NCI-H2171 (cell line): Measurements from ENCODE around the gene NOTCH1.

Experiments used
- DNase-seq: peaks from one replicate; lab custom pipeline; 2025; lab: John Stamatoyannopoulos, UW

Gene NOTCH1

DNA sequence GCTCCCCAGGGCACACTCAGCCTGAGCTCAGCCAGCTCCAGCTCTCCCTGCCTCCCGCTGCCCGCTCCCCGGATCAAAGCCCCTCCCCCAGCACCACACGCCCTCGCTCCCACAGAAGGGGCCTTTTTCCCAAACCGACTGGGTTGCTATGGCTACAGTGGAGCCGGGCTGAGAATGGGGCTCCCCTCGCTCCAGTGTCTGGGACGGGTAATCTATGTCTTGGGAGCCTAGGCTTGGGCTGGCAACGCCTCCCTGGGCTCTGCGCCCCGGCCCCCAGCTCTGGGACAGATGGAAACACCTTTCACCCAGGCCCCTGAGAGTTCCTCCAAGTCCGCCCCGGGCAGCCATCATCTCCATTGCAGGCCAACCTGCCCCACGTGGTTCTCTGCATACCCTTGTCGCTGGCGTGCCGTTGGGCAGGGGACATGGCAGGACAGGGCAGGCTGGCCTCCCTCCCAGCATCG, 29.6 kb downstream of the NOTCH1 start:
- DNase-seq, result no peak

DNA sequence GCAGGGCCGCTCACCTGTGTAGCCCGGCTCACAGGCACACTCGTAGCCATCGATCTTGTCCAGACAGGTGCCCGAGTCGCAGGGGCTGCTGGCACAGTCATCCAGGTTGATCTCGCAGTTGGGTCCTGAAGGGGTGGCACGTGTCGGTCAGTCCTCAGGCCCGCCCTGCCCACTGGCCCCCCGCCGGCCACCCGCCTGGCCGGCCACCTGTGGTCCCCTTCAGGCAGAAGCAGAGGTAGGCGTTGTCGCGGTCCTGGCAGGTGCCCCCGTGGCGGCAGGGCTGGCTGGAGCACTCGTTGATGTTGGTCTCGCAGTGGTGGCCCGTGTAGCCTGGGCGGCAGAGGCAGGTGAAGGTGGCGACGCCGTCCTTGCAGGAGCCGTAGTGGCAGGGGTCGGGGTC, 30.6 kb downstream of the NOTCH1 start:
- no peak for DNase-seq

DNA sequence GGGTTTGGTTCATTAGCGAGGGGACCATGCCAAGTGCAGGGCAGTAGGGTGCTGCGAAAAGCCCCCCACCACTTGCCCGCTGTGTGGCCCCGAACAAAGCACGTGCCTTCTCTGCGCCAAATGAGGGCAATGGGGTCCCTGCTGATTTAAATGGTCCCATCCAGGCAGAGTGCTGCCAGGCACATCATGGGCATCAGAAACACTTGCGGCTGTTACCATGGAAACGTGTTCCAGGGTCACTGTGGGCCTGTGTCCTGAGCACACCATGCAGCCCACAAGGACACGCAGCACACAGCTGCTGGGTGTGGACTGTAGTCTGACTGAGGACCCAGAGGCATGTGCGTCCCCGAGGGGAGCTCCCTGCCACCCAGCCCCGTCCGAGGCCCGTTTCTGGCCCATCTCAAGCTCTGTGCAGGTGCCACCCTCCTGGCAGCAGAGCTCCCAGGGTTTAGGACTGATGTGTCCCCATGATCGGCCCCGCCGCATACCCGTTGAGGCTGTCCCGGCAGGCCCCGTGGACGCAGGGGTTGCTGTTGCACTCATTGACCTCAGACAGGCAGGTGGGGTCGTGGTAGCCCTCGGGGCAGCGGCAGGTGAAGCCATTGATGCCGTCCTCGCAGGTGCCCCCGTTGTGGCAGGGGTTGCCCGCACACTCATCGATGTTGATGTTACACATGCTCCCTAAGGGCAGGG, 31.7 kb downstream of the NOTCH1 start:
- no peak for DNase-seq

GRCh38 chr9:136513191-136513590, 32.7 kb downstream of the NOTCH1 start:
- DNase-seq, result no peak

DNA sequence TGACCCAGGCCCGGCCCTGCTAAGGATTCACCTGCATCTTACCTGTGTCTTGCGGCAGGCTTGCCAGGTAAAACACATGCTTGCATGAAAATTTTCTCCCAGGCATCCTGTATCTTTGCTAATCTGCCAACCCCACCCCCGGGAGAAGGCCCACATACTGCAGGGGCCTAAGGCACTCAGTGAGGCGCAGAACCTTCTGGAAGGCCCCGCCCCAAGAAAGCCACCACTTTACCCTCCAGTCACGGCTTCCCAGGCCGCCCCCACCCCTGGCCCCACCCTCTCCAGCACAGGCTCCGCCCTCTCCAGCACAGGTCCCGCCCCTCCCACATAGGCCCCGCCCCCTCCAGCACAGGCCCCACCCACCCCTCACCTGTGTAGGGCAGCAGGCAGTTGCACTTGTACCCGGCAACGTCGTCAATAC, 33.2 kb downstream of the NOTCH1 start:
- DNase-seq, result no peak

GRCh38 chr9:136511670-136512592, 33.9 kb downstream of the NOTCH1 start:
- no peak for DNase-seq

DNA sequence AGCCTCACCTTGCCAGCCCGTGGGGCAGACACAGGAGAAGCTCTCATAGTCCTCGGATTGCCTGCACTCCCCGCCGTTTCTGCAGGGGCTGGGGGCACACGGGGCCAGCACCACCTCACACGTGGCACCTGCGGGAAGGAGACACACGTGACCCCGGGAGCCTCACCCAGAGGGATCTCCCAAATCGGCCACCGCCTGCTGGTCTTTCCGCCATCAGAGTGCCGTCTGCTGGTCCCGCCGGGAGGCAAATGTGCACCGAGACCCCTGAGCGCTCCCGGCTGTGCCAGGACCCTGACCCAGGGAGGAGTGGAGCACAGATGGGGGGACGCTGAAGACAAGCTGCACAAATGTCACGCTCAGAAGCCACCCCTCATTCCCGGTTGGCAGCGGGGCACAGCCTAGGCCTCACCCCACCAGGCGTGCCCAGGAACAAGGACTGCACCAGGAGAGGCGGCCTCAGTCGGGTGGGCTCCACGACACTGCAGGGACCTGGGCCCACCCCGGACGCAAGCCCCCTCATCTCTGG, 34.6 kb downstream of the NOTCH1 start:
- no peak for DNase-seq

DNA sequence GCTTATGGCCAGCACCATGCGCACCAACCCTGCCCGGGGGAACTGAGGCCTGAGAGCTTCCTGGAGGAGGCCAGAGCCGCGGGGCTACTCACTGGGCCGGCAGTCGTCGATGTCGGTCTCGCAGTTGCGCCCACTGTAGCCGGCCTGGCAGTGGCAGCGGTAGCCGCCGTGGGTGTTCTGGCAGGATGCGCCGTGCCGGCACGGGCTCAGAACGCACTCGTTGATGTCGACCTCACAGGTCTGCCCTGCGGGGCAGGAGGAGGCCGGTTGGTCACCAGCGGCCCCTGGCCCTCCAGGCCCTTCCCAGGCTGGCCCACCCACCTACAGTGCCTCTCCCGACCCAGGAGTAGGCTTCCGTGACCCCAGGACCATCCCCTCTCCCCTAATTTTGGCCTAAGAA, 35.3 kb downstream of the NOTCH1 start:
- no peak for DNase-seq

- no peak for DNase-seq
Measured at GRCh38 chr9:136509549-136509948, 36.3 kb downstream of the NOTCH1 start.

DNA sequence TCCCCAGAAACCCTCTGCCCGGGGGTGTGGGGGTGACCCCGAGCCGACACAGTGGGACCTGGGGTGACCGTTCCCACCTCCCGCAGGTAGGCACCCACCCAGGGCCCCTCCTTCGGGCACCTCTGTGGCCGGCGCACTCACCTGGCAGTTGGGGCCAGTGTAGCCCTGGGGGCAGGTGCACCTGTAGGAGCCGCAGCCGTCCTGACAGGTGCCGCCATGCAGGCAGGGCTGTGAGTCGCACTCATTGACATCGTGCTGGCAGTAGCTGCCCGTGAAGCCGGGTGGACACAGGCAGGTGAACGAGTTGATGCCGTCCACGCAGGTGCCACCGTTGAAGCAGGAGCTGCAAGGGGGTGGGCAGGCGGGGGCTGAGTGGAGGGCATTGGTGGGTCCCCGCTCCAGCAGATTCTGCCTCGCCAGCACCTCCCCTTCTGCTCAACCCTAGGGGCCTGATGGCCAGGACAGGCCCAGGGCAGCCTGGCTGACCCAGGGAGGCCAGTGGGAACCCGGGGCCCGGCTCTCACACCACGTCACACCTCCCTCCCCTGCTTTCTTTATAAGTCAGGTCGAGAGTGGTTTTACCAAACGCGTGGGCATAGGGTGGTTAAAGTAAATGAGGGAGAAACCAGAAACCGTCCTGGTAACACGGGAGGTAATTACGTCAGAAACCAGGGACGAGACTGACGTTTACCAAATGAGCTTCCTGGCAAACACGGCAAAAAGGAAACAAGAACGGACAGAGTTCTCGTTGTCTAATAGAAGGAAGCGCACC, 36.9 kb downstream of the NOTCH1 start:
- DNase-seq, result no peak

- DNase-seq, result no peak
Measured at GRCh38 chr9:136507992-136508375, 37.9 kb downstream of the NOTCH1 start.

DNA sequence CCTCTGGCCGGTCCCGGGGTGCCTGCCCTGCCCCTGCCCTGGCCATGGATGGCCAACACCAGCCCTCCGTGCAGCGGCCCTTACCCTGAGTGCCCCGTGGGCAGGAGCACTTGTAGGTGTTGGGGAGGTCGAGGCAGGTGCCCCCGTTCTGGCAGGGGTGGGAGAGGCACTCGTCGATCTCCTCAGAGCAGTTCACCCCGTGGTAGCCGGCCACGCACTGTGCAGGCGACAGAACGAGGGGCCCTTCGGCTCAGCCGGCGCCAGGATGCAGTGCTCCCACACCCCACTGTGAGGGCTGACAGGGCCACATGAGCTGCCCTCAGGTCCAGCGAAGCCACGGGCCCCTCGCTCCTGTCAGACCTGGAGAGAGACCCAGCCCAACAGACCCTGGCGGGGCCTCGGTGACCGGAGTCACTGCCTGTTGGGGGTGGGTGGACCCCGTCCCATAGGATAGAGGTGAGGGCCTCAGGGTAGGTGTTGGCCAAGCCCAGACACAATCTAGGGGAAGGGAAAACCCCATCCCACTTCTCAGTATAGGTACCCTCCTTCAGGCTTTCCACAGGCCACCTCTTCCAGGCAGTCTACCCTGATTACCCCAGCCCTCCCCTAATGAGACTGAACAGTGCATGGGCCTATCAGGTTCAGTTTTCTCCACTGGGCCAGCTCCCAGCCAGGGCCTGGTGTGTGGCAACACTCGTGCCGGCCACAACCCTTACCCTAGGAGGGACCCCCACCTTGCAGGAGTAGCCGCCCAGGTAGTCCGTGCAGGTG, 38.4 kb downstream of the NOTCH1 start:
- DNase-seq, result no peak

DNA sequence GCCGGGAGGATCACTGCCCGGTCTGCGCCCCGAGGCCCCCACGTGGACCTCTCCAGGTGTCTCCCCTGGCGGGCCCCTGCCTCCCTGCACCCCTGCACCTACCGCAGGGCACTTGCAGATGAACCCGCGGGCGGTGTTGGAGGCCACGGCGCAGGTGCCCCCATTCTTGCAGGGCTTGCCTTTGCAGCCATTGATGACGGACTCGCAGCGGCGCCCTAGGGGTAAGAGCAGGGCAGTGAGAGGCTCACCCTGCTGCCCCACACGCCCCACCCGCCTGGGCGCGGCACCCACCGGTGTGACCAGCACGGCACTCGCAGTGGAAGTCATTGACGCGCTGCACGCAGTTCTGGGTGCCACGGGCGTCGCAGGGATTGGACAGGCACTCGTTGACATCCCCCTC, 39.4 kb downstream of the NOTCH1 start:
- DNase-seq, result no peak

GRCh38 chr9:136505406-136506403, 40.1 kb downstream of the NOTCH1 start:
- DNase-seq, result no peak

DNA sequence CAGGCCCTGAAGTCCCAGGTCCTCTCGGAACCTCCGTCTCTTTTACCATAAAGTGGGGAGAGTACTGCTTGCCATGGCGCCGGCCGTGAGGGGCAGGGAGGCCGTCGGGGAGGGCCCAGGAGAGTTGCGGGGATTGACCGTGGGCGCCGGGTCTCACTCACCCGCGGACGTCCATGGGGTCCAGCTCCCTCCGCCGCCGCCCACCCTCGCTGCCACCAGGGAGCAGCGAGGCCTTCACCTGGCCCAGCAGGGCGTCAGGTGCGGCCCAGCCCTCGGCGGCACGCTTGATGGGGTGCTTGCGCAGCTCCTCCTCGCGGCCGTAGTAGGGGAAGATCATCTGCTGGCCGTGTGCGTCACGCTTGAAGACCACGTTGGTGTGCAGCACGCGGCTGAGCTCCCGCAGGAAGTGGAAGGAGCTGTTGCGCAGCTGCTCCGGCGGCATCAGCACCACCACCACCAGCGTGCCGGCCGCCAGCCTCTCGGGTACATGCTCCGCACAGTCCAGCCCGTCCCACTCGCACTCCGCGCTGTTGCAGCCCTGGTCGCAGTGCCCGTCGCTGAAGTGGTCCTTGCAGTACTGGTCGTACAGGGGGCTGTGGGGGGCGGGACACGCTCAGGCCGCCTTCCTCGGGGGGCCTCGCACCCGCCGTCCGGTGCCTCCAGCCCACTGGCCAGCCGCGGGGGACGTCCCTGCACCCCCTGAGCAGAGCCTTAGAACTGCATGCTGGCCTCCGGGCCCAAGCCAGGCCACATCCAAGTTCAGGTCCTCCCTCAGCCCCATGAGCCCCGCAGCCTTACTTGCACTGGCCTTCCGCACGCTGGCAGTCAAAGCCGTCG, 41.1 kb downstream of the NOTCH1 start:
- DNase-seq, result no peak

- no peak for DNase-seq
Measured at GRCh38 chr9:136502940-136503550, 42.8 kb downstream of the NOTCH1 start.

DNA sequence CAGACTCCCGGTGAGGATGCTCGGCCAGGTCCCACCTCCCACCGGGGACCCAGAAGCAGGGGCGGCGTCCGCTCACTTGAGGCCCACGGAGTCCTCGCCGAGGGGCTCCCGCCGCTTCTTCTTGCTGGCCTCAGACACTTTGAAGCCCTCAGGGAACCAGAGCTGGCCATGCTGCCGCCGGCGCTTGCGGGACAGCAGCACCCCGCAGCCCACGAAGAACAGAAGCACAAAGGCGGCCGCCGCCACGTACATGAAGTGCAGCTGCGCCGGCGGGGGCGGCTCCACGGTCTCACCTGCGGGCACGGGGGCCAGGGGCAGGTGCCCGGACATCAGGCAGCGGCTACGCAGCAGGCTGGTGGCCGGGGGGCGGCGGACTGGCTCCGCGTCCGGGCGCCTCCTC, 43.7 kb downstream of the NOTCH1 start:
- no peak for DNase-seq

DNA sequence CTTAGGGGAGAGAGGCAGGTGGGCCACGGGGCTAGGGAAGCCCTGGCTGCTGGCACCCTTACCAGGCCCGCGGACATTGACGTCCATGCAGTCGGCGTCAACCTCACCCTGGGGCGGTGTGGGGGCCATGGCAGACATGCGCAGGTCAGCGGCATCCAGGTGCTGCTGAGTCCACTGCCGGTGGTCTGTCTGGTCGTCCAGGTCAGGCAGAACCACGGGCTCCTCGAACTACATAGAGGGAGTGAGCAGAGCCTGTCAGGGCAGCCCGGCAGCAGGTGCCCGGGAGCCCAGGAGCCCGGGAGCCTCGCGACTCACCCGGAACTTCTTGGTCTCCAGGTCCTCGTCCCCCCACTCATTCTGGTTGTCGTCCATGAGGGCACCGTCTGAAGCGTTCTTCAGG, 44.2 kb downstream of the NOTCH1 start:
- DNase-seq, result no peak
